NCI-H2227 (cell line): ENCODE data around the gene RHOB.
"Not testable (repeated sequence)": the region's sequence is repeated elsewhere in the genome, so short reads cannot be mapped to it uniquely, and the experiment has no call there.

ENCODE experiments used
- DNase-seq: peaks from one replicate; lab custom pipeline; 2025; ENCODE audit not compliant: unreplicated experiment; lab: John Stamatoyannopoulos, UW

Gene RHOB

DNA sequence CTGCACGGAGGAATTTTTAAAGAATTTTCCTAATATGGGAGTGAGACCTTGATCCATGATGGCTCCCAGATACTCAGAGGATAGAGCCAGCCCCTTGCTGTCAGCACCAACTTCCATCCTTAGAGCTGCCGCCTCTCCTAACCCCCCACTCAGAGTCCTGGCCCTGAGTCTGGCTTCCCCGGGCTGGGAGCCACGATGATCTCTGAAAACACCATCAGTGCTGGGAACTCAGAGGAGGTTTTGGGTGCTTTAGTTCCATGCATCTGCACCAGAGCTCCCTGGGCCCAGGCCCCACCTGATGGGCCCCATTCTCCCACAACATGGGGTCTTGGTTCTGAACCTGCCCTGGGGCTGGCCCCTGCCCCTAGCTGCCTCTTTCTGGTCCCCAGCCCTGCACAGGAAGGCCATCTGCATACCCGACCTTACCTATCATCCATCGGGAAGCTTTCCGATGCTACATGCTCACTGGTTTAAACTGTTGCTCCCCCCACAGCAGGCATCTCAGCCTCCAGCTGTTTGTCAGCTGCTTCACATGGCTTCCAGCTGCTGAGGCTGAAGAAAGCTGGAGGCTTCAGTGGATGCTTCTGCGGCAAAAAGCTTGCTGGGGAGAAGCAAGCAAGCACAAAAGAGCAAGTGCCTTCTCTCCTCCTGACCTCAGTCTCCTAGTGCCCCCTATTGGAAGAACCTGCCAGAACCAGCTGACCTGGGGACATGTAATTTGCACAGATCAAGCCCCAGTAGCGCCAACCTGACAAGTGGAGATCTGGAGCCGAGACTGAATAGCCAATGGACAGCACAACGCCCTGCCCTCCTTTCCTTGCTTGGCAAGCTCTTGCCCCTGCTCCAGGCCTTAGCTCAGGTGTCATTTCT is 24.2 kb upstream of the RHOB start:
- no peak for DNase-seq

DNA sequence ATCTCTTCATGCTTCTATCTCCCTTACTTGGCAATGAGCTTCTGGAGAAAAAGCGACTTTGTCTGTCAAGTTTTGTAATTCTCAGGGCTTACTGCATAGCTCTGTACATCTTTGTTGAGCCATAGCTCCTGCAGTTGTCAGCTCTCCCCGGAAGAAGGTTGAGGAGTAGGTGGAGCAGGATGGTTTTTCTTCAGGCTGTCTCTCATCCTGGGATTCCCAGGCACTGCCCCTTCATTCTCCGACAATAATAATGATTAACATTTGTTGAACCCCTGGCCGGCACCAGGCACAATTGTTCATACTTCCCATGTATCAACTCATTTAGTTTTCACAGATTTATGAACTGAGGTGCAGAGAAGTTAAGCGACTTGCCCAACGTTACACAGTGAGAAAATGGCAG is 23.5 kb upstream of the RHOB start:
- DNase-seq: no peak

DNA sequence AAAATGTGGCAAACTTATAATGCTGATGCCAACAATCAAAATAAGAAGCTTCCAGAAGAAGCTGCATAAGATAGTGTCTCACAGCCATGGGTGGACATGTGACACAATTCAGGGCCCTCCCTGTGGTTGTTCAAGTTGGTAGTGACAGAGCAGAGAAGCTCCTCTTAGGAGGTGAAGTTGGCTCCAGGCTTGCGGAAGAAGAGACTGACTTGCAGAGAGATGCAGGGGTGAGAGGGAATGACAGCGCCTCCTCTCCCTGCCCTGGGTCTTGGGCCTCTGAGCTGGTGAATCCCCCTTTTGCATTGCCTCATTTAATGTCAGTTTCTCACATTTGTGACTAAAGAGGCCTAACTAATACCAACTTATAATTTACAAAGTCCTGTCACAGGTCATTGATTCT is 23.0 kb upstream of the RHOB start:
- DNase-seq: no peak

DNA sequence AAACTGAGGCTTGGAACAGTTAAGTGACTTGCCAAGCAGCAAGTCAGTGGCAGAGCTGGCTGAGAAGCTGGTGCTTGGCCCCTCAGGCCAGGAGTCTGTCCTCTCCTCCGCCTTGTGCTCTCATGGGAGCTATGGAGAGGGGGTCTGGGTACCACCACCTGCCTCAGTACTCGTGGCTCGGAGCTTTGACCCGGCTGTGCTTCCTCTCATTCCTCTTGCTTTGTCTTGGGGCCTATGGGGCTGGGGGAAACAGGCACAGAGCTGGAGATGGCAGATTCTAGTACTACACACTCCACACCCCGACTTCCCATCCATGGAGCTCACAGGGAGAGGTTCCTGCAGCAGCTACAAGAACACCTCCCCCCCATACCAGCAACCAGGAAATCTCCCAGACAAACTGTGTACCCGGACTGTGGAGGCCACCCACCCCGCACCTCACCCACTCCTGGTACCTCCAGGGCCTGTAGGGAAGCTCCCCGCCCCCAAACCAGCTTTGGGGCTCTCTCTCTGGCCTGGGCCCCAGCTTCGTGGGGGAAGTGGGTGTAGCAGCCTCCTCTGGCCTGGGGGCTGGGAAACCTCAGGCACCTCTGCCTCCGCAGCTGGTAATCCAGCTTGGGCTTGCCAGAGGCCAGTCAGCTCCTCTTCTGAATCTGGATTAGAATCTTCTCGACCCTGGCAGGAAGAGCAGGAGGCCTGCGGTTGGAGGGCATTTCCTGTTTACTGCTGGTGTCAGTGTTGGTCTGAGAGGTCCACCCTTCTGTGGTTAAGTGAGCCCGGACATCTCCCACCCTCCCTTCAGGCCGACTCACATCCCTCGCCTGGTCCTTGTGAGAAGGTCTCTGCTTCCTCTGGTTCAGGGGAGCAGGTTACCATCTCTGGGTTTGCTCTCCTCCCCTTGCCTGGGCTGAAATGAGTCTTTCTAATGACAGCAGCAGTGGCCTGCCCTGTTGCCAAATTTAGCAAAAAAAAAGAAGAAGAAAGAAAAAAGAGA is 22.3 kb upstream of the RHOB start:
- no peak for DNase-seq

DNA sequence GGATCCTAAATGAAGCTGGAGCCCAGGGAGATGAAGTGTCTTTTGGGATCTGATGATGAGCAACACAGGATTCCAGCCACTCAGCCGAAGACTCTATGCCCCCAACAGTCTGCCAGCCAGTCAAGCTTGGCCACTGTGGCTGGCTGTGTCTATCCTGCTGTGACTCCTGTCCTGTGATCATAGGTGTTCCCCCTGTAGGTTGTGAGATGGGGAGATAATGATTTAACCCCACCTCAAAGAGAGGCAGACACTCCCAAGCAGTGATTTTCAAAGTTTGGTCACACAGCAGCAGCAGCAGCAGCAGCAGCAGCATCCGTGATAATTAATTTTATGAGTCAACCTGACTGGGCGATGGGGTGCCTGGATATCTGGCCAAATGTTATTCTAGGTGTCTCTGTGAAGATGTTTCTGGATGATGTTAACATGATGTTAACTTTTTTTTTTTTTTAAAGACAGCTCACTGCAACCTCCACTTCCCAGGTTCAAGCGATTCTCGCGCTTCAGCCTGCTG is 21.4 kb upstream of the RHOB start:
- DNase-seq: no peak

DNA sequence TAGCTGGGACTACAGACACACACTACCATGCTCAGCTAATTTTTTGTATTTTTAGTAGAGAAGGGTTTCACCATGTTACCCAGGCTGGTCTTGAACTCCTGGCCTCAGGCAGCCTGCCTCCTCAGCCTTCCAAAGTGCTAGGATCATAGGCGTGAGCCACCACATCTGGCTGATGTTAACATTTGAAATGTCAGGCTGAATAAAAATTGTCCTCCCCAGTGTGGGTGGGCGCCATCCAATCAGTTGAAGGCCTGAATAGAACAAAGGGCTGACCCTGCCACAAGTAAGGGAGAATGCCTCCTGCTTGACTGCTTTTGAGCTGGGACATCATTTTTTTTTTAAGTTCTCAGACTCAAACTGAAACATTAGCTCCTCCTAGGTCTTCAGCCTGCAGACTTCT is 21.0 kb upstream of the RHOB start:
- no peak for DNase-seq

DNA sequence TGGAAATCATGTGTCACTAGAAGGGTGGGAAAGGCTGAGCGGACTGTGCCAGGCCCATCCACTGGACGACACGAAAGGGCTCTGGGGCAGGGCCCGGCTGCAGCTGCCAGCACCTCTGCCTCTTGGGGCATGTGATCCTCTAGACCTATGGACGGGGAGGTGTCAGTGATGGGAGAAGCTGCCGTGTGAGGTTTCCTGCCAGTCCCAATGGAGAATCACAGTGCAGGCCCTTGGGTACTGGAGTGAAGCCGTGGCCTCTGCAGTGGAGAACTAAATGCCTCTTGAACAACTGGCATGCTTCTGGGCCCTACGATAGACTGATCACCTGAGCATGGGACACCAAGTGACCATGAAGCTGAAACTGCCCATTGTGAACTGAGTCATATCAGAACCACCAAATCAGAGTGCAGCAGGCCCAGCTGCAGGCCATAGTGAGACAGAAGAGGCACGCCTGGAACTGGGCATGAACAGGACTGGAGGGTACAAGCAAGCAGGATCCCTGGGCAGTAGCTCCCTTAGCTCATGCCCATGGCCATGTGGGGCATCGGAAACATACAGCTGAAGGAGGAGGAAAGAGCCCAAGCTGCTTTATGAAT is 18.8 kb upstream of the RHOB start:
- DNase-seq: no peak

DNA sequence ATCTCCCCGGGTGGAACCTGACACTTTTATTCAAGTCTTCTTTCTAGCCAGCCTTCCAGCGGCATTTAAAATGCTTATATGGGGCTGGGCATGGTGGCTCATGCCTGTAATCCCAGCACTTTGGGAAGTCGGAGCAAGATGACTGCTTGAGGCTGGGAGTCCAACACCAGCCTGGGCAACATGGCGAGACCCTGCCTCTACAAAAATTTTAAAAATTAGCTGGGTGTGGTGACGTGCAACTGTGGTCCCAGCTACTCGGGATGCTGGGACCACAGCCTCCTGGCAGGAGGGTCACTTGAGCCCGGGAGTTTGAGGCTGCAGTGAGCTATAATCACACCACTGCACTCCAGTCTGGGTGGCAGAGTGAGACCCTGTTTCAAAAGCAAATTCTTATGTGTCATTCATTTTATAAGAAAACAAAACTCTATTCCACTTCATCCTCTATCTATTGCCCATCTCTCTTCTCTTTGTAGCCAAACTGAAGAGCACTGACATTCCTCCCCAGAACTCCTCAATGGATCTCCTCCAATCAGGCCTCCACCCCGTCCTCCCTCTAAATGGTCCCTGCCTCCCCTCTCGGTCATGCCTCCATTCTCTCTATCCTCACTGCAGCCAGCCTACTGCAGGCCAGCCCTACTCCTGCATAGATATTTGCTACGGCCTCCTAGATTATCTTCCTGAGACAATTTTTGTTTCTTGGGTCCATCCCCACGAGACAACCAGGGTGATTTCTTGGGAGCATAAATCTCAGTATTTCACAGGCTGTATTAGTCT is 18.0 kb upstream of the RHOB start:
- no peak for DNase-seq

DNA sequence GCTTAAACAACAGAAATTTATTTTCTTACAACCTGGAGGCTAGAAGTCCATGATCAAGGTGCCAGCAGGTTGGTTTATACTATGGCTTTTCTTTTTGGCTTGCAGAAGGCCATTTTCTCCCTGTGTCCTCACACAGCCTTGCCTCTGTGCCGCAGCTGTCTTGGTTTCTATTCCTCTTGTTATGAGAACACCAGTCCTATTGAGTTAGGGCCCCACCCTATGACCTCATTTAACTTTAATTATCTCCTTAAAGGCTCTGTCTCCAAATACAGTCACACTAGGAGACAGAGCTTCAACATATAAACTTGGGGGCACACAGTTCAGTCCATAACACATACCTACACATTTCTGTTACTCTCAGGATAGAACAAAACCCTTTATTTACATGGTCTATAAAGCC is 17.3 kb upstream of the RHOB start:
- DNase-seq: no peak

DNA sequence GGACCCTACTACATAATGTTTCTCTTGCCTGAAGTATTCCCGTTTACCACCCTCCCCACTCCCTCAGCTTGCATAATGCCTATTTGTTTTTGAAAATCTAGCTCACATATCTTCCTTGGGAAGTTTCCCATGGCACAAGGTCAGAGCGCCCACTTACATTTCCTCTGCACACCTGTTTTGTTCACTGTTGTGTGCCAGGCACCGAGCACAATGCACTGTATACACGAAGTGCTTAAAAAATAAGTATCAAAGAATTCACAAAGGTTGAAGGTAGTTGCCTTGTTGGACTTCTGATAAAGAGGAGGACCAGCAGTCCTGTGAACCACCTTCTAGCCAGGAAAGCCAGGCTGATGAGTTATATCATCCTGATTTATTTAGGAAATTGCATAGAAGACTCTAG is 16.8 kb upstream of the RHOB start:
- no peak for DNase-seq

DNA sequence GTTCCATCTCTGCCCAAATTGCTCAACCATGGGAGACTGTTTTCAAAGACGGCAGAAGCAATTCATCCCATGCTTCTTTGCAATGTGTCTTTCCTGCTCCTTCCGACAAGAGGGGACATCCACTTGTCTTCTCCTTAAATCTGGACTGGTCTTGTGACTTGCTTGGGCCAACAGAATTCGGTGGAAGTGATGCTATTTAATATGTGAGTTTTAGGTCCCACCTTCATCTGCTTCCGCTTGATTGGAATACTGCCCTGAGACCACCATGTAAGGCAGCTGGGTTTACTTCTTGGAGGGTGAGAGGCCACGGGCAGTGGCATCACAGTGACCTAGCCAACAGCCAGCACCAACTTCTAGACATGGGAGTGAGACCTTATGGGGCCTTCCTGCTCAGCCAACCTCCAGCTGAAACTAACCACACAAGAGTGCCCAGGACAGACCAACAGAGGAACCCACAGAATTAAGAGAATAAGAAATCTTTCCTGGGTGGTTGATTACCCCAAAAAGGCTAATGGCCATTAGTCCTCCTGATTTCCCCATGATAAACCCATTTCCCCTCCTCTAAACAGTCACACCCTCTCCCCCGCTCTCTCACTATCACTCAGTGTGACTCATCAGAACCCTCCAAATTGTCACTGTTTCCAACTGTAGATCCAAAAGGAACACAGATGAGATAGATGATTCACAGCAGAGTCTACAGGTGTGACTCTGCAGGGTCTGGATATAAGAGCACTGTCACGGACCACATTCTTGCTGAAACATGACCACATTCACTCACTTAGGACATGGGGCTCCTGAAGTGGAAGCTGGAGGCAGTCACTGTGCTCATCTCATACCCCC is 16.2 kb upstream of the RHOB start:
- DNase-seq: no peak

DNA sequence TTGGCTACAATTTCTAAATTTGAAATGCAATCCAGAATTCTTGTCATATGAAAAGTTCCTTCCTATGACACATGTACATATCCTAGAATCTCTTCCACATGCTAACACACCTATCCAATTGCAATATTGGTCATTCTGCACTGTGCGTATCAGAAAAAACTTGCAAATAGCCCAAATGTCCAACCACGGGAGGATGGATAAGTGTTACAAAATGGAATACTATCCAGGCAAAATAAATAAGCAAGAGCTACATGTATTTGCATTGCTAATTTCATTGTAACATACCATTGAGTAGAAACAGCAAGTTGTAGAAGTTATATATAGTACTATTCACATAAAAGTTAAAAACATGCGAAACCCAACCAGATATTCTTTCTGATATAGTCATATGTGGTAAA is 15.6 kb upstream of the RHOB start:
- DNase-seq: no peak

DNA sequence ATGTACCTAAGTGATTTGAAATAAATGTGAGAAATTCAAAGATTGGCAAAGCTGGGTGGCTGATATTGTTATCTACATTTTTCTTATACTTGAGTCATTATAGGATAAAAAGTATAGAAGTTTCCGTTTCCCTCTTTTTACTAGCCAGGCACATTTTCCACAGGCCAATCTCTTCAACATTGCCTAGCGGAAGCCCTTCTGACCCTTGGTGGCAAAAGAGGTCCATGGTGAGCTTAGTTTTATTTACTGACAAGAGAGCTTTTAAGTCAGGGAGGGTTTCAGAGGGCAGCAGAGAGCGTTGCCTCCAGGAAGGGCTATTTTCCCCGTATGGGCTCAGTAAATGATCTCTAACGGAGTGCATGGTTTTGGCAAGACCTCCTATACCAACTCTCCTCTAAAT is 15.1 kb upstream of the RHOB start:
- no peak for DNase-seq

DNA sequence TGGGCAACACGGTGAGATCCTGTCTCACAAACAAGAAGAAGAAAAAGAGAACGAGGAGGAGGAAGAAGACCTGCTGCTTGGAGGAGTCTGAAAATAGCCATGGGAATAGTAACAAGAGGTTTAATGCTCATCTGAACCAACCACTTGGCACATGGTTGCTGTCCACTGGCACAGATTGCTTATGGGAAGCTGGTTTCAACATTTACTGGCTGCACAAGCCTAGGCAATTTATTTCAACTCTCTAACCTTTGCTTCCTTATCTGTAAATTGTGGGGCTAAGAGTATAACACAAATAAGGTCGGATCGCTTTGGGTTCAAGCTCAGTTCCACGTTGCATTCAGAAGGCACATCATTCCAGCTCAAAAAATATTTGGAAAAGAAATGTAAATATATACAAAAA is 14.2 kb upstream of the RHOB start:
- no peak for DNase-seq

DNA sequence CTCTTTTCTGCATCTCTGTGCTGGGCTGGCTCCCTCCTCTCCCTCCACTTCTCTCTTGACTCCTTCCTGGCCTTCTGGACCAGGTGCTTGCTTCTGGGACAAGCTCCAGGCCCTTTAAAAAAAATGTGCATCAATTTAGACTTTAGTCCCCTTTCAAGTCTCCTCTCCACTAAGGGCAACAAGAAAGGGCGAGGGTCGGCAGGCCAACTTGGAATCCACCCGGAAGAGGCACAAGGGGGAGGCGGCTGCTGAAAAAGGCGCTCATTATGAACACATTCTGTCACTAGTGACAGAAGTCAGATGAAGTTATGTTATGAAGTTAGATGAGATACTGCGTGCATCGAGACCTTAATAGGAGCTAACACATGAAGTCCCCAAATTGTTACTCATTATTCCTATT is 13.6 kb upstream of the RHOB start:
- DNase-seq: no peak

DNA sequence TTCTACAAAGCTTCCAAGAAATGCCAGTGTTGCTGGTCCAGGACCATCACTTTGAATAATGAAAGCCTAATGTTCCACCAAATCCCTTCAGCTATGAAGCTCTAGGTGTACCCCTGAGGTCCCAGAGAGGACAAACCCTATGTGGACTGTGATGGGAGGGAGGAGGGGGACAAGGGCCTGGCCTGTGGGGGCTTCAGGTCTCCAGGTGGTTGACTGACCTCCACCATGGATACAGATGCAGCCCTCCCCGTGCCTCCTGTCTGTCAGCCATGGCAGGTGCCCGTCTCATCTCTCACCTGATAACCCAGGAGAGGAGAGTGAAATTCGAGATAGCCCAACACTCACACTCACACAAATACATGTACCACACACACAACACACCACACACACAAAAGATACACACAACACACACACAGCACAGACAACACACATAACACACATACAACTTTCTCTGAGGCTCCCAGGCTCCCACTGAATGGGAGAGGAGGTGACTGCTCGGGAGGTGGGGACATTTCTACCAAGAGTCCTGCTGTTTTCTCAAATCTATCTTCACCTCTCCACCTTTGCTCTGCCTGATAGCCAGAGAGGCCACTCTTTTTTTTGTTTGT is 12.8 kb upstream of the RHOB start:
- DNase-seq: no peak

DNA sequence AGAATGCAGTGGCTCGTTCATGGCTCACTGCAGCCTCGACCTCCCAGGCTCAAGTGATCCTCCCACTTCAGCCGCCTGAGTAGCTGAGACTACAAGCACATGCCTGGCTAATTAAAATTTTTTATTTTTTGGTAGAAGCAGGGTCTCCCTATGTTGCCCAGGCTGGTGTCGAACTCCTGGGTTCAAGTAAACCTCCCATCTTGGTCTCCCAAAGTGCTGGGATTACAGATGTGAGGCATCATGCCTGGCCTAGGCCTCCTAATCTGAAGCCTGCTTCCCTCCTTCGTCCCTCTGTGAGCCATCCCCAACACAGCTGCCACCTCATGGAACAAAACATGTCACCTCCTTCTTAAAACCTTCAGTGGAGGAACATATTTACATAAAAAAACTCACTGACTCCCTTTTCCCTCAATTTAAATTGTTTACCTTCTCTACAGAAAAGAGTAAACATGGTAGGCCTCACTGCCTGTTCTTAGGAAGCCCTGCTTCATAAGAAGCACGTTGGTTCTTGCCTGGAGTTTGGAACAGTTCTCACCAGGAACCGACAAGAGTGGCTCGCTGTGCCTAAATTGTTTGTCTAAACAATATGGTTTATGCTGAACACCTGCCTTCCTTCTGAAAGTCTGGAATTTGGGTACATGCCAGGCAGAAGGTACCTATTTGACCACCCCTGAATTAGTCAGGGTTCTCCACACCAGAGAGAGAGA is 12.1 kb upstream of the RHOB start:
- no peak for DNase-seq

DNA sequence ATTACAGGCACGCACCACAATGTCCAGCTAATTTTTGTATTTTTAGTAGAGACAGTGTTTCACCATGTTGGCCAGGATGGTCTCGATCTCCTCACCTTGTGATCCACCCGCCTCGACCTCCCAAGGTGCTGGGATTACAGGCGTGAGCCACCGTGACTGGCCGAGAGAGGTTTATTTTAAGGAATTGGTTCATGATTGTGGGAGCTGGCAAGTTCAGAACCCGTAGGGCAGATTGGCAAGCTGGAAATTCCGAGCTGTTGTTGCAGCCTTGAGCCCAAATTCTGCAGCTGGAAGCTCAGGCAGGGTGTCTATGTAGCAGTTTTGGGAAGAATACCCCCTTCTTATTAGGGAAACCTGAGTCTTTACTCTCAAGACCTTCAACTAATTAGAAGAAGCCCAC is 11.4 kb upstream of the RHOB start:
- DNase-seq: not testable (repeated sequence)
